Measurements from ENCODE around the gene PMFBP1.

The PMFBP1 gene

DNA sequence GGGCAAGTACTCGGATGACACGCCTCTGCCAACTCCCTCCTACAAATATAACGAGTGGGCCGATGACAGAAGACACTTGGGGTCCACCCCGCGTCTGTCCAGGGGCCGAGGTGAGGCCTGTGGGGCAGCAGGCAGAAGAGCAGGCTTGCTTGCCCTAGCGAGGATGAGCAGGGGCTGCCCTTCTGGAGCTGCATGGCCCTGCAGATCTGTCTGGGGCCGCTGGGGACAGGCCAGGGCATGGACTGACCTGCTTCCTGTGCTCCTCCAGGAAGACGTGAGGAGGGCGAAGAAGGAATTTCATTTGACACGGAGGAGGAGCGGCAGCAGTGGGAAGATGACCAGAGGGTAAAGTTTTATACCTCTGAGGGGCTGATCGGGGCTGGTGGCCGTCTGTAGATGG is 73.0 kb downstream of the PMFBP1 start:
- TF ChIP-seq, protein P1, sequence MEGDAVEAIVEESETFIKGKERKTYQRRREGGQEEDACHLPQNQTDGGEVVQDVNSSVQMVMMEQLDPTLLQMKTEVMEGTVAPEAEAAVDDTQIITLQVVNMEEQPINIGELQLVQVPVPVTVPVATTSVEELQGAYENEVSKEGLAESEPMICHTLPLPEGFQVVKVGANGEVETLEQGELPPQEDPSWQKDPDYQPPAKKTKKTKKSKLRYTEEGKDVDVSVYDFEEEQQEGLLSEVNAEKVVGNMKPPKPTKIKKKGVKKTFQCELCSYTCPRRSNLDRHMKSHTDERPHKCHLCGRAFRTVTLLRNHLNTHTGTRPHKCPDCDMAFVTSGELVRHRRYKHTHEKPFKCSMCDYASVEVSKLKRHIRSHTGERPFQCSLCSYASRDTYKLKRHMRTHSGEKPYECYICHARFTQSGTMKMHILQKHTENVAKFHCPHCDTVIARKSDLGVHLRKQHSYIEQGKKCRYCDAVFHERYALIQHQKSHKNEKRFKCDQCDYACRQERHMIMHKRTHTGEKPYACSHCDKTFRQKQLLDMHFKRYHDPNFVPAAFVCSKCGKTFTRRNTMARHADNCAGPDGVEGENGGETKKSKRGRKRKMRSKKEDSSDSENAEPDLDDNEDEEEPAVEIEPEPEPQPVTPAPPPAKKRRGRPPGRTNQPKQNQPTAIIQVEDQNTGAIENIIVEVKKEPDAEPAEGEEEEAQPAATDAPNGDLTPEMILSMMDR (IDR thresholded peaks at IDR 0.05; ENCODE audit: borderline replicate concordance, control extremely low read depth, extremely low read depth, insufficient read depth, missing control alignments) = no peak
- DNase-seq (ENCODE audit: low spot score) = no peak
- in situ Hi-C loops (cut with MboI; ENCODE audit: low sequenced_read_pairs, unreplicated experiment) = no loop called here

GRCh38 chr16:72094266-72094610 is 77.7 kb downstream of the PMFBP1 start:
- TF ChIP-seq, protein P1 (IDR thresholded peaks at IDR 0.05; ENCODE audit: borderline replicate concordance, control extremely low read depth, extremely low read depth, insufficient read depth, missing control alignments) = no peak
- in situ Hi-C loops (cut with MboI; ENCODE audit: low sequenced_read_pairs, unreplicated experiment) = no loop called here
- no peak for DNase-seq (ENCODE audit: low spot score)

- in situ Hi-C loops (cut with MboI; ENCODE audit: low sequenced_read_pairs, unreplicated experiment) = no loop called here
- TF ChIP-seq, protein P1 (IDR thresholded peaks at IDR 0.05; ENCODE audit: borderline replicate concordance, control extremely low read depth, extremely low read depth, insufficient read depth, missing control alignments) = no peak
- DNase-seq (ENCODE audit: low spot score) = peak; percentile 96
Observed at GRCh38 chr16:72093448-72094265, 78.3 kb downstream of the PMFBP1 start, which contains the start of the genes DHX38 and TXNL4B. Gene DHX38, plus strand, starts transcription at chr16:72093847. Its CDS starts 2,311 bp downstream, at chr16:72096158. Gene TXNL4B, minus strand, starts transcription at chr16:72093620. Its CDS starts 2,871 bp downstream, at chr16:72090749.

- in situ Hi-C loops (cut with MboI; ENCODE audit: low sequenced_read_pairs, unreplicated experiment) = no loop called here
- TF ChIP-seq, protein P1 (IDR thresholded peaks at IDR 0.05; ENCODE audit: borderline replicate concordance, control extremely low read depth, extremely low read depth, insufficient read depth, missing control alignments) = no peak
- no peak for DNase-seq (ENCODE audit: low spot score)
Observed at GRCh38 chr16:72092832-72093447, 79.0 kb downstream of the PMFBP1 start.

DNA sequence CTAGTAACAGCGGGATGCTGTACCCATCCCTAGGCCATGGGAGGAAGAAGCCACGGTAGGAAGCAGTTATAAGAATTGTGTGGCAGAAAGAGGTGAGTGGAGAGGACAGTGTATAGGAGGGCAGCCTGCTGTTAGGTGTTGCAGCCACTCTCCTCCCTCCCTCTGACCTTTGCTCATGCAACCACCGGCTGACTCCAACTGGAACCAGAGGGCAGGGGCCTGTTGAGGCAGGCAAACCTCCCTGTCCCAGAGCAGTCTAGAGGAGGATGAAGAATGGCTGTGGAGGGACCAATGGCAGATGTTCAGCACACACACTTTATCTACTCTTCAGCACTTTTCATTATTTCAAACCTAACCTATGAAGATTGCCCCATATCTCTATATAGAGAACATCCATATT is 80.7 kb downstream of the PMFBP1 start:
- DNase-seq (ENCODE audit: low spot score) = no peak
- in situ Hi-C loops (cut with MboI; ENCODE audit: low sequenced_read_pairs, unreplicated experiment) = no loop called here
- TF ChIP-seq, protein P1 (IDR thresholded peaks at IDR 0.05; ENCODE audit: borderline replicate concordance, control extremely low read depth, extremely low read depth, insufficient read depth, missing control alignments) = no peak

DNA sequence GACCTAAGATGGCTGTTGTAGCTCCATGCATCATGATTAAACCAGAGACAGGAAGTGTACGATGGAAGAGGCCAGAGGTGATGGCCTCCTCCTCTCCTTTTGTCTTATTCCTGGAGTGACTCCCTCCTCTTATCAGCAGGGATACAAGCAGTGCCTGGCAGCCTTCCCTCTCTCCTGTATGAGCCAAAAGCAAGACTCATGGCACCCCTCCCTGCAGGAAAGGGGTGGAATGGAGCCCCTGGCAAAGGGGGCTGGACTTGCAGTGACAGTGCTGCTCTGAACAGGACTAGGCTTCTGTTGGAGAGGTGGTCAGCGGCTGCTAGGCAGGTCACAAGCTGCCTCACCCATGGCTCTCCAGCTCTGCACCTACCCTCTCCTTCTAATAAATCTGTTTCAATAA is 87.0 kb downstream of the PMFBP1 start:
- TF ChIP-seq, protein P1 (IDR thresholded peaks at IDR 0.05; ENCODE audit: borderline replicate concordance, control extremely low read depth, extremely low read depth, insufficient read depth, missing control alignments) = no peak
- in situ Hi-C loops (cut with MboI; ENCODE audit: low sequenced_read_pairs, unreplicated experiment) = no loop called here
- DNase-seq (ENCODE audit: low spot score) = no peak

Data from GM13976 (cell line).